ENCODE data around the gene PRKCH.

PRKCH gene

DNA sequence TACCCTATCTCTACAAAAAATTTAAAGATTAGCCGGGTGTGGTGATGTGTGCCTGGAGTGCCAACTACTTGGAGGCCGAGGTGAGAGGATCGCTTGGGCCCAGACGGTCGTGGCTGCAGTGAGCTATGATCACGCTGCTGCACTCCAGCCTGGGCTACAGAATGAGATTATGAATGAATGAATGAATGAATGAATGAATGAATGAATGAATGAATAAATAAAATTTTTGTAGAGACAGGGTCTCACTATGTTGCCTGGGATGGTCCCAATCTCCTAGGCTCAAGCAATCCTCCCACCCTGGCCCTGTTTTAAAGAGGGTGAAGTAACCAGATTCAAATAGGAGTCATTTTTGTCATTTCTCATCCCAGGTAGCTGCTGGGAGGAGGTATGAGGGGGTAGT, 197.7 kb downstream of the PRKCH start:
- TF ChIP-seq SNAI2 (CRISPR knock-in tag; IDR thresholded peaks at IDR 0.05) (no peak), ZC3H10 (CRISPR knock-in tag; IDR thresholded peaks at IDR 0.05) (no peak), ZNF565 (CRISPR knock-in tag; conservative IDR thresholded peaks at IDR 0.05; ENCODE audit: low read depth) (no peak), GLIS3 (CRISPR knock-in tag; IDR thresholded peaks at IDR 0.05) (no peak), ZNF70 (CRISPR knock-in tag; IDR thresholded peaks at IDR 0.05) (no peak), ARNTL (CRISPR knock-in tag; IDR thresholded peaks at IDR 0.05; ENCODE audit: borderline replicate concordance, low read depth) (no peak), CSDC2 (CRISPR knock-in tag; IDR thresholded peaks at IDR 0.05) (no peak), ISL1 (CRISPR knock-in tag; IDR thresholded peaks at IDR 0.05) (no peak), ESRRG (CRISPR knock-in tag; IDR thresholded peaks at IDR 0.05) (no peak), BACH2 (CRISPR knock-in tag; IDR thresholded peaks at IDR 0.05; ENCODE audit: borderline replicate concordance) (no peak), ZNF8 (CRISPR knock-in tag; IDR thresholded peaks at IDR 0.05) (no peak), TOX (CRISPR knock-in tag; IDR thresholded peaks at IDR 0.05; ENCODE audit: borderline replicate concordance) (no peak), PPARA (CRISPR knock-in tag; IDR thresholded peaks at IDR 0.05; ENCODE audit: borderline replicate concordance) (no peak)
- TF ChIP-seq, protein P1, sequence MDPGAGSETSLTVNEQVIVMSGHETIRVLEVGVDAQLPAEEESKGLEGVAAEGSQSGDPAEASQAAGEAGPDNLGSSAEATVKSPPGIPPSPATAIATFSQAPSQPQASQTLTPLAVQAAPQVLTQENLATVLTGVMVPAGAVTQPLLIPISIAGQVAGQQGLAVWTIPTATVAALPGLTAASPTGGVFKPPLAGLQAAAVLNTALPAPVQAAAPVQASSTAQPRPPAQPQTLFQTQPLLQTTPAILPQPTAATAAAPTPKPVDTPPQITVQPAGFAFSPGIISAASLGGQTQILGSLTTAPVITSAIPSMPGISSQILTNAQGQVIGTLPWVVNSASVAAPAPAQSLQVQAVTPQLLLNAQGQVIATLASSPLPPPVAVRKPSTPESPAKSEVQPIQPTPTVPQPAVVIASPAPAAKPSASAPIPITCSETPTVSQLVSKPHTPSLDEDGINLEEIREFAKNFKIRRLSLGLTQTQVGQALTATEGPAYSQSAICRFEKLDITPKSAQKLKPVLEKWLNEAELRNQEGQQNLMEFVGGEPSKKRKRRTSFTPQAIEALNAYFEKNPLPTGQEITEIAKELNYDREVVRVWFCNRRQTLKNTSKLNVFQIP (CRISPR knock-in tag; IDR thresholded peaks at IDR 0.05; ENCODE audit: borderline replicate concordance, low read depth), result no peak
- TF ChIP-seq, protein P2, sequence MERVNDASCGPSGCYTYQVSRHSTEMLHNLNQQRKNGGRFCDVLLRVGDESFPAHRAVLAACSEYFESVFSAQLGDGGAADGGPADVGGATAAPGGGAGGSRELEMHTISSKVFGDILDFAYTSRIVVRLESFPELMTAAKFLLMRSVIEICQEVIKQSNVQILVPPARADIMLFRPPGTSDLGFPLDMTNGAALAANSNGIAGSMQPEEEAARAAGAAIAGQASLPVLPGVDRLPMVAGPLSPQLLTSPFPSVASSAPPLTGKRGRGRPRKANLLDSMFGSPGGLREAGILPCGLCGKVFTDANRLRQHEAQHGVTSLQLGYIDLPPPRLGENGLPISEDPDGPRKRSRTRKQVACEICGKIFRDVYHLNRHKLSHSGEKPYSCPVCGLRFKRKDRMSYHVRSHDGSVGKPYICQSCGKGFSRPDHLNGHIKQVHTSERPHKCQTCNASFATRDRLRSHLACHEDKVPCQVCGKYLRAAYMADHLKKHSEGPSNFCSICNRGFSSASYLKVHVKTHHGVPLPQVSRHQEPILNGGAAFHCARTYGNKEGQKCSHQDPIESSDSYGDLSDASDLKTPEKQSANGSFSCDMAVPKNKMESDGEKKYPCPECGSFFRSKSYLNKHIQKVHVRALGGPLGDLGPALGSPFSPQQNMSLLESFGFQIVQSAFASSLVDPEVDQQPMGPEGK (CRISPR knock-in tag; IDR thresholded peaks at IDR 0.05; ENCODE audit: borderline replicate concordance), result no peak
- TF ChIP-seq, protein P3, sequence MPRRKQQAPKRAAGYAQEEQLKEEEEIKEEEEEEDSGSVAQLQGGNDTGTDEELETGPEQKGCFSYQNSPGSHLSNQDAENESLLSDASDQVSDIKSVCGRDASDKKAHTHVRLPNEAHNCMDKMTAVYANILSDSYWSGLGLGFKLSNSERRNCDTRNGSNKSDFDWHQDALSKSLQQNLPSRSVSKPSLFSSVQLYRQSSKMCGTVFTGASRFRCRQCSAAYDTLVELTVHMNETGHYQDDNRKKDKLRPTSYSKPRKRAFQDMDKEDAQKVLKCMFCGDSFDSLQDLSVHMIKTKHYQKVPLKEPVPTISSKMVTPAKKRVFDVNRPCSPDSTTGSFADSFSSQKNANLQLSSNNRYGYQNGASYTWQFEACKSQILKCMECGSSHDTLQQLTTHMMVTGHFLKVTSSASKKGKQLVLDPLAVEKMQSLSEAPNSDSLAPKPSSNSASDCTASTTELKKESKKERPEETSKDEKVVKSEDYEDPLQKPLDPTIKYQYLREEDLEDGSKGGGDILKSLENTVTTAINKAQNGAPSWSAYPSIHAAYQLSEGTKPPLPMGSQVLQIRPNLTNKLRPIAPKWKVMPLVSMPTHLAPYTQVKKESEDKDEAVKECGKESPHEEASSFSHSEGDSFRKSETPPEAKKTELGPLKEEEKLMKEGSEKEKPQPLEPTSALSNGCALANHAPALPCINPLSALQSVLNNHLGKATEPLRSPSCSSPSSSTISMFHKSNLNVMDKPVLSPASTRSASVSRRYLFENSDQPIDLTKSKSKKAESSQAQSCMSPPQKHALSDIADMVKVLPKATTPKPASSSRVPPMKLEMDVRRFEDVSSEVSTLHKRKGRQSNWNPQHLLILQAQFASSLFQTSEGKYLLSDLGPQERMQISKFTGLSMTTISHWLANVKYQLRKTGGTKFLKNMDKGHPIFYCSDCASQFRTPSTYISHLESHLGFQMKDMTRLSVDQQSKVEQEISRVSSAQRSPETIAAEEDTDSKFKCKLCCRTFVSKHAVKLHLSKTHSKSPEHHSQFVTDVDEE (CRISPR knock-in tag; IDR thresholded peaks at IDR 0.05), result no peak
- TF ChIP-seq, protein P4, sequence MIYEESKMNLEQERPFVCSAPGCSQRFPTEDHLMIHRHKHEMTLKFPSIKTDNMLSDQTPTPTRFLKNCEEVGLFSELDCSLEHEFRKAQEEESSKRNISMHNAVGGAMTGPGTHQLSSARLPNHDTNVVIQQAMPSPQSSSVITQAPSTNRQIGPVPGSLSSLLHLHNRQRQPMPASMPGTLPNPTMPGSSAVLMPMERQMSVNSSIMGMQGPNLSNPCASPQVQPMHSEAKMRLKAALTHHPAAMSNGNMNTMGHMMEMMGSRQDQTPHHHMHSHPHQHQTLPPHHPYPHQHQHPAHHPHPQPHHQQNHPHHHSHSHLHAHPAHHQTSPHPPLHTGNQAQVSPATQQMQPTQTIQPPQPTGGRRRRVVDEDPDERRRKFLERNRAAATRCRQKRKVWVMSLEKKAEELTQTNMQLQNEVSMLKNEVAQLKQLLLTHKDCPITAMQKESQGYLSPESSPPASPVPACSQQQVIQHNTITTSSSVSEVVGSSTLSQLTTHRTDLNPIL (CRISPR knock-in tag; IDR thresholded peaks at IDR 0.05; ENCODE audit: low read depth), result no peak
- ATAC-seq, result no peak

DNA sequence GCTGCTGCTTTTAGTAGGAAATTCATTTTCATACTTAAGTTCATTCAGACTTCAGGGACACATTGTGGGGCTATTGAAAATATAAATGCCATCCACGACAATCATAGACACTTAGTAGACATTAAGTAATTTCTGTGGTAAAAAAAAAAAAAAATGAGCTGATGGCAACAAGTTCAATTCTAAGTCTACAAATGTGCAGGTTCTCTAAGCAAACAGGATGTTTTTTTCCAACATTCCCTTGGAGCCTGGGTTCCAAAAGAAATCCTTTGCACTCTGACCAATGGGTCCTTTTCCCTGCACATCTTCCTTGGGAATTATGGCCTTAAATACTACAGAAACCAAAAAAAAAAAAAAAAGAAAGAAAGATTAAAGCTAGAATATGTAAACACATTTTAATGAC, 198.4 kb downstream of the PRKCH start:
- no peak for ATAC-seq
- TF ChIP-seq GLIS3 (CRISPR knock-in tag; IDR thresholded peaks at IDR 0.05) (no peak), ZNF70 (CRISPR knock-in tag; IDR thresholded peaks at IDR 0.05) (no peak), PPARA (CRISPR knock-in tag; IDR thresholded peaks at IDR 0.05; ENCODE audit: borderline replicate concordance) (no peak), ZFP3 (CRISPR knock-in tag; IDR thresholded peaks at IDR 0.05) (no peak), ZNF8 (CRISPR knock-in tag; IDR thresholded peaks at IDR 0.05) (no peak), ISL1 (CRISPR knock-in tag; IDR thresholded peaks at IDR 0.05) (no peak), ZC3H10 (CRISPR knock-in tag; IDR thresholded peaks at IDR 0.05) (no peak), TOX (CRISPR knock-in tag; IDR thresholded peaks at IDR 0.05; ENCODE audit: borderline replicate concordance) (no peak), TCF4 (CRISPR knock-in tag; IDR thresholded peaks at IDR 0.05; ENCODE audit: borderline replicate concordance) (no peak), ESRRG (CRISPR knock-in tag; IDR thresholded peaks at IDR 0.05) (no peak), BACH2 (CRISPR knock-in tag; IDR thresholded peaks at IDR 0.05; ENCODE audit: borderline replicate concordance) (no peak), CSDC2 (CRISPR knock-in tag; IDR thresholded peaks at IDR 0.05) (no peak), ZNF565 (CRISPR knock-in tag; conservative IDR thresholded peaks at IDR 0.05; ENCODE audit: low read depth) (no peak)
- TF ChIP-seq, protein P1 (CRISPR knock-in tag; IDR thresholded peaks at IDR 0.05; ENCODE audit: borderline replicate concordance, low read depth), result no peak
- TF ChIP-seq, protein P3 (CRISPR knock-in tag; IDR thresholded peaks at IDR 0.05), result no peak

Data from SK-N-SH treated with all-trans-retinoic acid at 6 μM for 48 hours (cell line).